ENCODE data around the gene TSC22D2. TPM values are rescaled to one million over a fixed set of nuclear protein-coding genes. Genes with fewer than 3 reads are reported as not detected.

The TSC22D2 gene
- total and polyA plus RNA-seq, 2 experiments from 2014 or later, result 22.6 to 25.6 TPM

DNA sequence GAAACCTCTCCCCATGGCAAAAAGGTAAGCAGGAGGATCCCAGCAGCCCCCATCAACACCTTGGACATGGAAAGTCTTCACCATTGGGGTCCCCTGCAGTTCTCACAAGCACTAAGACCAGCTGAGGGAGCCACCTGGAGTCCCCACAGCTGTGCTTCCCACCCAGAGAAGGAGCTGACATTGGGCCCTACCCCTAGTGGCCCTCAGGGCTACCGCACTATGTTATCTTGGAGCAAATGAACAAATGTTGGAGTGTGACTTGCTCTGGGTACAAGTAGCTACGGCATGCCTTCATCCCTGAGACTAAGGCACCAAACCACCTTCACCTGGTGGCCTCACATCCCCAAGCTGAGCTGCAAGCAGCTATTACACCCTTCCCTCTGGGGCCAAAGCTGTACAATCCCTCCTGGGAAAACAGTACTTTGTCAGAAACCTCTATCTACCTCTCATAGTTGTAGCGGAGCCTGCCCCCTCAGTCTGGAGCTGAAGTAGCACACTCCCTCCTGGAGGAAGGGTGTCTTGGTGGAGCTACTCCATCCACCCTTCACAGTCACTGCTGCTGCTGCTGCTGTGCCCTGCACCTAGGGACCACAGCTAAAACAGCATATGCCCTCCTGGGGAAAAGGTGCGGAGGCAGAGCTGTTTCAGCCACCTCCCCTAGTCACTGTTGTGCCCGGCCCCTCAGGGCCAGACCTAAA lies 95.5 kb downstream of the TSC22D2 start:
- no peak for TF ChIP-seq CTCF (IDR thresholded peaks at IDR 0.05; ENCODE audit: low read depth, low read length)
- DNase-seq (ENCODE audit: low read depth in 1 of 2, low spot score in 1 of 2), result no peak
- no peak overlapping the region for H3K27ac ChIP-seq
- no peaks in the 10 kb centered on the region for H3K36me3 ChIP-seq
- H3K4me3 ChIP-seq, result no peak overlapping the region
- no peaks in the 10 kb centered on the region for H3K4me1 ChIP-seq (ENCODE audit: low read depth)
- no peaks in the 10 kb centered on the region for H3K27me3 ChIP-seq
- H3K9me3 ChIP-seq (ENCODE audit: low read depth), result no peaks in the 10 kb centered on the region

GRCh38 chr3:150504483-150504882 lies 96.4 kb downstream of the TSC22D2 start:
- no peaks in the 10 kb centered on the region for H3K27me3 ChIP-seq
- DNase-seq (ENCODE audit: low read depth in 1 of 2, low spot score in 1 of 2), result no peak
- H3K4me1 ChIP-seq (ENCODE audit: low read depth), result no peaks in the 10 kb centered on the region
- H3K9me3 ChIP-seq (ENCODE audit: low read depth), result no peaks in the 10 kb centered on the region
- TF ChIP-seq CTCF (IDR thresholded peaks at IDR 0.05; ENCODE audit: low read depth, low read length), result no peak
- no peaks in the 10 kb centered on the region for H3K36me3 ChIP-seq
- no peak overlapping the region for H3K27ac ChIP-seq
- H3K4me3 ChIP-seq, result no peak overlapping the region

GRCh38 chr3:150508401-150508800 lies 100.3 kb downstream of the TSC22D2 start:
- Histone ChIP-seq H3K4me3 (no peak overlapping the region), H3K36me3 (no peaks in the 10 kb centered on the region), H3K27me3 (no peaks in the 10 kb centered on the region), H3K27ac (no peak overlapping the region), H3K4me1 (ENCODE audit: low read depth) (no peaks in the 10 kb centered on the region), H3K9me3 (ENCODE audit: low read depth) (no peaks in the 10 kb centered on the region)
- no peak for TF ChIP-seq CTCF (IDR thresholded peaks at IDR 0.05; ENCODE audit: low read depth, low read length)
- DNase-seq (ENCODE audit: low read depth in 1 of 2, low spot score in 1 of 2), result no peak

DNA sequence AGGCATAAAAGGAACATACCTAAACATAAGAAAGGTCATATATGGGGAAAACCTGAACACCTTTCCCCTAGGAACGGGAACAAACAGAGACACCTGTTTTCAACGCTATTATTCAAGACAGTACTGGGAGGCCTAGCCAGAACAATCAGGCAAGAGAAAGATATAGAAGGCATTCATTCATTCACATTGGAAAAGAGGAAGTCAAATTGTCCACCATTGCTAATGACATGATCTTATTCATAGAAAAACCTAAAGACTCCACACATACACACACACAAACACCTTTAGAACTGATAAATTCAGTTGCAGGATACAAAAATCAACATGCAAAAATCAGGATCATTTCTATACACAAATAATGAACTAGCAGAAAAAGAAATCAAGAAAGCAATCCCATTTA lies 101.7 kb downstream of the TSC22D2 start:
- no peak for DNase-seq (ENCODE audit: low read depth in 1 of 2, low spot score in 1 of 2)
- Histone ChIP-seq H3K36me3 (no peaks in the 10 kb centered on the region), H3K9me3 (ENCODE audit: low read depth) (no peaks in the 10 kb centered on the region), H3K27me3 (no peaks in the 10 kb centered on the region), H3K4me3 (no peak overlapping the region), H3K27ac (no peak overlapping the region), H3K4me1 (ENCODE audit: low read depth) (no peaks in the 10 kb centered on the region)
- no peak for TF ChIP-seq CTCF (IDR thresholded peaks at IDR 0.05; ENCODE audit: low read depth, low read length)

- no peak for DNase-seq (ENCODE audit: low read depth in 1 of 2, low spot score in 1 of 2)
- TF ChIP-seq CTCF (IDR thresholded peaks at IDR 0.05; ENCODE audit: low read depth, low read length), result no peak
- H3K4me3 ChIP-seq, result no peak overlapping the region
- H3K9me3 ChIP-seq (ENCODE audit: low read depth), result no peaks in the 10 kb centered on the region
- H3K4me1 ChIP-seq (ENCODE audit: low read depth), result no peaks in the 10 kb centered on the region
- H3K36me3 ChIP-seq, result no peaks in the 10 kb centered on the region
- no peaks in the 10 kb centered on the region for H3K27me3 ChIP-seq
- no peak overlapping the region for H3K27ac ChIP-seq
Observed at GRCh38 chr3:150511122-150511821, 103.2 kb downstream of the TSC22D2 start.
